Measurements from ENCODE around the gene SPECC1.

GRCh38 chr17:20173091-20173490, 163.9 kb downstream of the SPECC1 start:
- TF ChIP-seq CTCF (IDR thresholded peaks at IDR 0.05) = no peak
- TF ChIP-seq POLR2A (IDR thresholded peaks at IDR 0.05) = no peak

All from right lobe of liver (tissue), 4 donors.